HEK293 (cell line): ENCODE measurements around the gene ALLC.

ENCODE experiments used
- CTCF ChIP-seq: fragments of 450-650 bp; formaldehyde crosslinking; IDR thresholded peaks from 2 replicates; pipeline ENCODE4 v1.5.1; 2016; ENCODE audit warnings: missing biosample characterization, missing genetic modification characterization
- IKZF3 ChIP-seq: fragments of 450-650 bp; IDR thresholded peaks from 2 replicates; pipeline ENCODE4 v1.5.0; 2018; ENCODE audit warnings: missing biosample characterization, mild to moderate bottlenecking, missing genetic modification characterization, moderate library complexity
- TCF7L2 ChIP-seq: IDR thresholded peaks from 2 replicates; pipeline ENCODE4 v1.6.1; 2011; ENCODE audit warnings: low read depth, mild to moderate bottlenecking, inconsistent platforms, low read length, moderate library complexity, borderline replicate concordance
- ZNF138 ChIP-seq: fragments of 450-650 bp; formaldehyde crosslinking; IDR thresholded peaks from 2 replicates; pipeline ENCODE4 v1.5.1; 2016; ENCODE audit warnings: missing biosample characterization, missing genetic modification characterization, borderline replicate concordance
- ZNF202 ChIP-seq: fragments of 450-650 bp; formaldehyde crosslinking; IDR thresholded peaks from 2 replicates; pipeline ENCODE4 v1.5.1; 2016; ENCODE audit warnings: missing biosample characterization, missing genetic modification characterization, borderline replicate concordance
- ZNF426 ChIP-seq: fragments of 450-650 bp; formaldehyde crosslinking; IDR thresholded peaks from 2 replicates; pipeline ENCODE4 v1.5.1; 2017; ENCODE audit warnings: missing biosample characterization, missing genetic modification characterization, mild to moderate bottlenecking, inconsistent platforms, moderate library complexity
- ZNF501 ChIP-seq: fragments of 450-650 bp; formaldehyde crosslinking; IDR thresholded peaks from 2 replicates; pipeline ENCODE4 v1.5.1; 2016; ENCODE audit warnings: missing biosample characterization, missing genetic modification characterization
- ZNF555 ChIP-seq: fragments of 450-650 bp; formaldehyde crosslinking; conservative IDR thresholded peaks from 2 replicates; pipeline ENCODE4 v1.5.1; 2017; ENCODE audit warnings: missing biosample characterization, mild to moderate bottlenecking, missing genetic modification characterization, inconsistent platforms
- ZNF624 ChIP-seq: fragments of 450-650 bp; formaldehyde crosslinking; IDR thresholded peaks from 2 replicates; pipeline ENCODE4 v1.5.1; 2017; ENCODE audit warnings: missing biosample characterization, missing genetic modification characterization
- ZNF707 ChIP-seq: fragments of 450-650 bp; formaldehyde crosslinking; IDR thresholded peaks from 2 replicates; pipeline ENCODE4 v1.5.1; 2016; ENCODE audit warnings: missing biosample characterization, missing genetic modification characterization
- ZNF768 ChIP-seq: fragments of 450-650 bp; formaldehyde crosslinking; IDR thresholded peaks from 2 replicates; pipeline ENCODE4 v1.5.1; 2018; ENCODE audit warnings: missing biosample characterization, mild to moderate bottlenecking, missing genetic modification characterization
- ZNF776 ChIP-seq: fragments of 450-650 bp; formaldehyde crosslinking; IDR thresholded peaks from 2 replicates; pipeline ENCODE4 v1.5.0; 2017; ENCODE audit warnings: missing biosample characterization, missing genetic modification characterization, borderline replicate concordance
- ZNF777 ChIP-seq: fragments of 450-650 bp; formaldehyde crosslinking; IDR thresholded peaks from 2 replicates; pipeline ENCODE4 v1.5.1; 2017; ENCODE audit warnings: missing biosample characterization, missing genetic modification characterization, borderline replicate concordance
- ZNF785 ChIP-seq: fragments of 450-650 bp; formaldehyde crosslinking; IDR thresholded peaks from 2 replicates; pipeline ENCODE4 v1.5.1; 2016; ENCODE audit warnings: missing biosample characterization, missing genetic modification characterization

DNA sequence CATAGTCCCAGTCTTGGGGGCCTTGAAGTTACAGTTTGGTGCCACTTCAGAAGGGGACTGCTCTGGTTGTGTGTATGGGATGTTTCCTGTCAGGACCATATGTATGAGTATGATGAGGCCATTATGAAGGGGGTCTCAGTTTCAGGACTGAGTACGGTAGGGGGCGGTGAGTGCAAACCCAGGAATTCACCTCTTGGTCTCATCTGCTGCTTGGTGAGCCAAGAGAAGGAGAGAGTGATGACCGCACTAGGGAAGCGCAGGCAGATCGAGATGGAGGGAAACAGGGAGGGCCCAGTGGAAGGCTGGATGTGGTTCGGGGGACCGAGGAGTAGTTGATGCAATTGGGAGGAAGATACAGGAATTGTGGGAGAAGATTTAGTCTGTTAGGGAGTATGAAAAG is 73.8 kb downstream of the ALLC start:
- TF ChIP-seq ZNF785 (tag by site-specific recombination), result no peak
- no peak for TF ChIP-seq CTCF (tag by site-specific recombination)
- no peak for TF ChIP-seq IKZF3
- no peak for TF ChIP-seq ZNF624 (tag by site-specific recombination)
- no peak for TF ChIP-seq ZNF501
- no peak for TF ChIP-seq ZNF768 (tag by site-specific recombination)
- no peak for TF ChIP-seq ZNF776 (tag by site-specific recombination)
- no peak for TF ChIP-seq ZNF138
- no peak for TF ChIP-seq ZNF777
- no peak for TF ChIP-seq ZNF202 (tag by site-specific recombination)
- no peak for TF ChIP-seq ZNF426 (tag by site-specific recombination)
- TF ChIP-seq ZNF707 (tag by site-specific recombination), result no peak
- no peak for TF ChIP-seq TCF7L2
- TF ChIP-seq ZNF555, result no peak
